ENCODE measurements around the gene CSNK2A3.
"Not testable (repeated sequence)": the region's sequence is repeated elsewhere in the genome, so short reads cannot be mapped to it uniquely, and the experiment has no call there.

CSNK2A3 gene

DNA sequence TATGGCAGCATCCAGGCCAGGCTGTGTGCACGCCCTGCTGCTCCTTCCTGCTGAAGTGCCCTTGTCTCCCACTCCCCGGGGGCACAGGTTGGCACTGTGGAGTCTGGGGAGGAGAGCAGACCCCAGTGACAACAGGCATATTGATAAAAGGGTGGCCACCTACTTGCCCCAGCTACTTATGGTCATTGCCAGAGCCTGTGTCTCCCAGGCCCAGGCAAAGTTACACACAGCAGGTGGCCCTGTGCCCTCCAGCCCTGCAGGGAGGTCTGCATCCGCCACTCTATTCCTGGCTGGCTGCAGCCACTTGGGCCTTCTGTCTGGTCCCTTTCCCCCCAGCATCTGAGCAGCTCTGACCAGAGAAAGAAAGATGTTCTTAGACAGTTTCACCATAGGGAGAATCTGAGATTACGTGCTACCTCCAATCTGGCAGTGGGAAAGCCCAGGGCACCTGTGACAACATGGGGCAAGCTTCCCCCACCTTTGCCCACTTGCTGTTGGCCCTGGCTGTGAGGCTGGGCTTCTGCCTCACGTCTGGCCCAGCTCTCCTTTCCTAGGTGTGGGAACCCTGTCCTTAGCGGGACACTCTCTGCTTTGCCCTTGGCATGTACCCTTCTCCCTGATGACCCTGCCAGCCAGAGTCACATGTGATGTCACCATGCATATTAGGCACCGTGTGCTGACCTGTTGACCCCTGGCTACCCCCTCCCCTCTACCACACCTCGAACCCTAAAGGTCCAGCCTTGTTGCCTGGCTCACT is 25.3 kb upstream of the CSNK2A3 start:
- DNase-seq = no peak

DNA sequence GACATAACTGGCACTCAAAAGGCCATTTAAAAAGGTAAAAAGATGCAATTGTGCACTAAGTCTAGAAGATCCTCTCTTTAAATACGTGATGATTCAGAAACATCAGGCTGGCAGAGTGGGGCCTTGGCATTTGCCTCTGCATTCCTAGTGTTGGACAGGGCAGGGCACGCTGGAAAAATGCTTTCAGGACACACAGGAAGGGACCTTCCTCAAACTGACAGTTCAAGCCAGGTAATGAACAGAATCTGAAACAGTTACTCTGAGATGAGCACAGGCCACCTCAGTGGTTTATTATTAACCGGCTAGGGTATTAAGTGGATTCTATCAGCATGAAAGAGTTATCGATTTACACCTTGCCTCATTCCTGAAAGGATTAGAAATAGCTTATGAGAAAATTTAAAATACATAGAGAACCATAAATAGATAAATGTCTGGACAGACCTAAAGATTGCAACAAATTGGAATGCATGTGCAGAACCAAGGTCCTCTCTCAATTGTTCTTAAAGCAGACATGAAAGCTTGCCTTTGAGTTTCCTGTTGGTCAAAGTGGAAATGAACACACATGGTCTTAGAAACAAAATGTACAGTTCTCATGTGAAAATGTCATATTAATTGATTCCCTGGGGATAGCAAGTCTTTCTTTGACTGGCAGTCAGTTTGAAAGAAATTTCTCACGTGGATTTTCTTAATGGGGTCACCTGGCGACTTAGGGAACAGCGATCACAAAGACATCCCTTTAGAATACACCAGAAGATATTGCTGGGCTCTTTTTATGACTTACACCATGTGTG is 21.5 kb upstream of the CSNK2A3 start:
- DNase-seq = no peak

DNA sequence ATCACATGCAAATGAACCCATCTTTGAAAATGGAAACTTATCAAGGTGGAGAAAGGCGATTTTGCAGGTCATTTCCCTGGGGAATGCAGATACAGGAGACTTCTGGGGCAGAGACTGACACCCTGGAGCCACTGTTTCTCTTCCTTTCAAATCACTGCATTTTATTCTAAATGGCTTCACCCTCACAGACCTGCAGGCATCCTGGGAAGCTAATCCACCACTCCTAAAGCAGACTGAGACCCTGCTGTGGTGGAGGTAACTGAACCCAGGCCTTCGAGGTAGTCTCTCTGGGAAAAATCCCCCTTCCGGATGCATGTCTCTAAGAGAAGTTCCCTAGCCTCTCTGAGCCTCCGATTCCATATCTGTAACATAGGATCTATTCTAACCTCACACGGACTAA is 20.9 kb upstream of the CSNK2A3 start:
- no peak for DNase-seq

DNA sequence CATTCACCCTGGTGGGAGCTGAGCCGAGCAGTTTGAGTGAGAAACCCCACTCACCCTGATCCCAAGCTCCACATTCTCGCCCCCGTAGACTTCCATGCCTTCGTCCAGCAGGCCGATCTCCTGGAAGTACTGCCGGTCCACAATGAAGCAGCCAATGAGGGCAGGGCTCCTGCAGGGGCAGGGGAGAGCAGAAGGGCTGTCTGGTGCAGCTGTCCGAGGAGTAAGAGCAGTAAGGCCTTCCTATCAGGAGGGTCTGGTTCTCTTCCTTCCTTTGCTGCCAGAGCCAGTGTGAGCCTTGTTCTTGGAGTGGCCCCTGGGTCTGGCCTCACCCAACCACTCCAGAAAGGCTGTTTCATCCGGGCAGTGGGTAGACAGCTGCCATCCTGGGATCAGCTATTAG is 19.4 kb upstream of the CSNK2A3 start:
- no peak for DNase-seq

DNA sequence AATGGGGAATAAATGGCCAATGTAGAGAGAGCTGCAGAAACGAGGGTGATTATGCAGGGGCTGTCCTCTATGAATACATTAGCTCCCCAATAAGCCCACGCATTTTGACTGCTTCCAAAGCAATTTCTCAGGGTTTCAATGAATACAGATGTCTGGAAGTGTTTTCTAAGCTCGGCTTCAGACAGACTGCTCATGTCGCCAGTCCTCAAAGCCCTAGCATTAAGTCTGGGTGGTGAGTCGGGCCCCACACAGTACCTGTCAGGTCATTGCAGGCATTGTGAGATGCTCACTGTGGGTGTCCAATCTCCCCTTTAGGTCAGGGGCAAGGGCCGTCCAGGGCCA is 17.9 kb upstream of the CSNK2A3 start:
- no peak for DNase-seq

DNA sequence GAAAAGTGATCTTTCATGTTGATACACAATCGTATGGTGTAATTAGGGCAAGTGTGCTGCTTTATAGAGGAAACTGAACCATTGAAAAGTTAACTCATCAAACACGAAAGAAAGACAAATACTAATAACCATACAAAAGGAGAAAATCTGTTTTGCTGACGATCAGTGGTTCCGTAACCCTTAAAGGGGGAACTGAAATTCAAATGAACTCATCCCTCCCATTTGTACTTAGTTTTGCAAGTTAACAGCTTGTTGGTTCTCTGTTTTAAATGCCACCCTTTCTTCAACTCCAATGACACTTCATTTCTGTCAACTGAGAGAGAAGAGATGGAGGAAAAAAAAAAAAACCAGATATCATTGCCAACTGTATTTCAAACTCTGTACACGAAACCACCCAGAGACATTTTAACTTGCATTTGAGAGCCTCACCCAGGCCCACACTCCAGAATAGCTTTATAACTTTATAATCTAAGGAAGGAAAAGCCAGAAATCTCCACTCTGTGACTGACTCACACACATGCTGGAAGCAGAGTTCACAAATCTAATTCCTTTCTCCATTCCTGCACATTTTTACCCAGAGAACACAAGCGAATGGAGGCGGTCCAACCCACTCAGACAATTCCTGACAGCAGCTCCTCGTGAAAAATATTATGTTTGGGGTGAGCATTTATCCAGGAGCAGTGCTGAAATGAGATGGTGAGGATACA is 17.4 kb upstream of the CSNK2A3 start:
- DNase-seq = no peak

DNA sequence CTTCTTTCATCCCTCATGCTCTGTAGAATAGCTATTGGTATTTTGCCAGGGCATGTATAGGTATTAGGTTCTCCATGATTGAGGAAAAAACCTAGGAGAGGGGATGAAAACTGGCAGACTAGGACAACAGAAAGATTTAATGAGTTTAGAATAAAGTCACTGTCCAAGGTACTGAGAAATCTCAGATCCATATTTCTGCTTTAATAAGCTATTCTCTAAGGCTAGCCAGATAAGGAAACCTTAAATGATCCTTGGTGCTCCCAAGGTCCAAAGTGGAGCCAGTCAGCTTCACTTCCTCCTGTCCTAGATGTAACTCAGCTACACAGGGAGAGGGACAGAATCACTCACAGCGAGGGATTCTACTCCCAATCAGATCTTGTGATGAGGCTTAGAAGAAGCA is 13.7 kb upstream of the CSNK2A3 start:
- DNase-seq = no peak

DNA sequence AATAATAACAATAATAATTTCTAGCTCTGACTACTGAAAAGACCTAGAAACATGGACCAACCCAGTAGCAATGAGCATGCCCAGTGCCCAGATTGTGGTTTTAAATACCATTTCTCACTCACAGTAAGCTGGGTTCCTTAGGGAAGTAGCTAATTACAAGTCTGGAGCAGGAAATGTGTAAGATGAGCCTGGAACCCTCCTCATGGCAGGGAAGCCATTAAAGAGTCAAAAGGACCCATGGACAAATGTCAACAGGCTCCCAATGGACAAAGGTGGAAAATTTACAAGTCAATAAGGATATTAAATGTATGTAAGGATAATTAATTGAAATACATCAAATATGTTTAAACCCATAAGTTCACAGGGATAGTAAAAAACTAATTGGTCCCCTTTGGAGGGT is 10.6 kb upstream of the CSNK2A3 start:
- no peak for DNase-seq

DNA sequence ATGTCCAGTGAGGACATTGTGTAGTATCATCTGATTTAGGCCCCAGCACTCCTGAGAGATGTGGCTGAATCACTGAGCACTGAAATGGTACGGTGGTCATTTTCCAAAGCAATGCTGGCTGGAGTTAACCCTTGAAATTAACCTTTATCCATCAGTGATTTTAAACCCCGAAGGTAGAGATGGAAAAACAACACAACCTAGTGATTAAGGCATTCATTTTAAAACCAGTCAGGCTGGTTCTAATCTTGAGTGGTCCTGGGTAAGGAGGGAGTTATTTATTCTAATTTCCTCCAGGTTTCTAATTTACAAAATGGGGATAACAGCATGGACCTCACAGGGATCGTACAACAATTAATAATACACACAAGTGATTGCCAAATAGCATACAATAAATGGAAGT is 6.6 kb upstream of the CSNK2A3 start:
- no peak for DNase-seq

DNA sequence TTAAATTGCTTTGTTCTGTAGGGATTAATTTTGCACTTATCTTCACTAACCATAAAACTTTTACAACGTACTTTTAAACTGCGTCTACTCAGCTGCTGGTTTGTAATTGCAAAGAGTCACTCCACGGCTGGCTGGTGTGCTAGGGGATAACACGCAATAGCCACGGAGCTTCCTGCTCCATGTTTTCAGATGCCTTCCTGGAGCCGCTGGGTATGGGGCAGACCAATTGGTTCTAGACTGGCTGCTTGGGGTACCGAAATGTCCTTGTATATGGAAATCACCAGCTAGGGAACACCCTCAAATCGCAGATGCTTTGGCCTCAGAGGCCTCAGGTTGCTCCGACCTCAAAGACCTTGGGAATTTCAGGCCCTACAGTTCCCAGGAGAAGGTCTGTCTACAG is 3.8 kb upstream of the CSNK2A3 start:
- DNase-seq = no peak

DNA sequence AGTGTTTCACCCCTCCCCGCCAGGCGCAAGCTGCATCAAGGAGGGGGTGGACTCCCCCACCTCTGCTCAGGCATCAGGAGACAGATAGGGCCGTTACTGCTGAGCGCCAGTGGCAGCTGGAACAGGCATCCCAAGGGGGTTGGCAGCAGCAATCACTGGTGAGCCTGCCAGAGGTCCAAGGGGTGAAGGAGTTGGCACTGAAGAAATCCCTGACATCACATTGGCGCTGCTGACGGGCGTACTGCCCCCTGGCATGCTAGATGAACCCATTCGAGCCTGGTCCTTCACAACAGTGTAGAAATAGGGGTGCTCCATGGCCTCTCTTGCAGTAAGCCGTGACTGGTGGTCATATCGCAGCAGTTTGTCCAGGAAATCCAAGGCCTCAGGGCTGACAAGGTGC is 1.2 kb downstream of the CSNK2A3 start:
- DNase-seq = not testable (repeated sequence)

DNA sequence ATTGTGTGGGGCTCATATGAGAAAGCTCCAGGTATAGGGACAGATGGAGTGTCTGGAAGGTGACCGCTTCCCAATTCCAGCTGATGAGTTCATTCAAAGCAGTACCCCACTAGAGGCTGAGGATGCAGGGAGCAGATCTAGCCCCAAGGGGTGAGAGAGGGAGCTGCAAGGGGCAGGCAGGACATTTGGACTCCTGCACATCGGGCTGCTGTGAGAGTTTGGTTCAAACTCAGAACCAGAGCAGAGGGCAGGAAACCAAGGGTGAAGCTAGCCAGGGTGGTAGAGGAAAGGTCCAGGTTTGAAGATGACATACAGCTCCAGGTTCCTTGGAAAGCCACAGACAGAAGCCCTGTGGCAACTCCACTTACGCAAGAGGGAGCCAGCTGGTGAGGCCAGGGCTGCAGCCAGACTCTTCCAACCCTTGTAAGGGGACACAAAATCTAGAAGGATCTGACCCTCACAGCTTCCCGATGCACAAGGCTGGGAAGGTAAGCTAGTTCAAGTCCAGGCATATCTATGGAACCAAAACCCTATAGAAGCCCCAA is 1.9 kb downstream of the CSNK2A3 start:
- DNase-seq = no peak

DNA sequence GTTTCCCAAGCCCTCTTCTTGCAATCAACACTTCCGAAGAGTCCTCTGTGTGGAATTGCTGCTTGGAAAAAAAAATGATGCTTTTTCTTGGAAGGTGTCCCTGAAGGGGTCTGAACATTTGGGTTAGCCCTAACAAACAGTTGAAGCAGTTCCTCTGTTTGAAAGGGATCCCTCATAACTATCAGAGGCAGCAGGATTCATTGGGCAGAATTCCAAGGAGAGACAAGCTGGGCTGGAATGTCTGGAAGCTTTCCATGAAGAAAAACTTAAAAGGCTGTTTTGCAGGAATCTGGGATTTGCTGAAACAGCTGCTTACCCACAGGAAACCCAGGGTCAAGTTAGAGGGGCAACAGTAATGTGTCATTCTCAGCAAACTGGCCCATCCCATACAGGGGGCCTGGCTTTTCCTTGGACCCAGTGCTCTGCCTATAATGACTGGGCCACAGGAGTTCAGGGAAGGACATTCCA is 3.1 kb downstream of the CSNK2A3 start:
- DNase-seq = no peak

DNA sequence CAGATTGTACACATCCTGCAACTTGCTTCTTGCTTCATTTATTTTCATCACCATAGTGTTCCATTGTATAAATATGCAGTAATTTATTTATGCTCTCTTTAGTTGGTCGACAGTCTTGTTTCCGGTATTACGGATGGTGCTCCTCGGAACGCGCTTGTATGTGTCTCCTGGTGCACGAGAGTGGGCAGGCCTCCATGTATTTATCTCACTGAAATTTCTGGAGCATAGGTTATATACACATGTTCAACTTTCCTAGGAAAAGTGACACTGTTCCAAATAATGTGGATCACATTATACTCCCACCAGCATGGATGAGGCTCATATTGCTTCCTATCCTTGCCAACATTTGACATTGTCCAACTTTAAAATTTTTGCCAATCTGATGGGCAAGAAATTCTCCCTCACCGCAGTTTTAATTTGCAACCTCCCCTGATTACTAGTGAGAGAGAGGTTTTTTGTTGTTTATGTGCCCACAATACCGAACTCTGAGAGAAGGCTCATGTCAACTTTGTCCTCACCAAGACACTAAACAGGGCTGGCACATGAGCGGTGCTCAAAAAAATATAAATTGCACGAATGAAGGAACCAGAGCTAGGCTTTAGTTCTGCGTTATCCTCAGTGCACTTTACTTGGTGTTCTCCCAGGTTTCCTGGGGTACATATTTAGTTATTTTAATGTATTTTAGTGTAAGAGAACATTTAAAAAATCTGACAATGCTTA is 3.8 kb downstream of the CSNK2A3 start:
- DNase-seq = no peak

DNA sequence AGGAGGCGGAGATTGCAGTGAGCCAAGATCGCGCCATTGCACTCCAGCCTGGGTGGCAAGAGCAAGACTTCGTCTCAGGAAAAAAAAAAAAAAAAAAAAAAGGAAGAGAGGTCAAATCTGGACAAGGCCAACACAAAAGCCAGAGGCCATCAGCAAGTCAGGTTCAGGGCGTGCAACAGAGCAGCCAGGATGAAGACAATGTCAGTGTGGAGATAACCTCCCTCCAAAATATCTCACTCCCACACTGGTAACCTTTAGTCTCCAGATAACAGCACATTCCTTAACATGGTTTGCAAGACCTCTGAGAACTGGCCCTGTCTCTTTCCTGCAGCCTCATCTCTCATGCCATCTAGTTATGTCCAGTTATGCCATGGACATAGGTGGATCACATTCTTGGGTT is 4.7 kb downstream of the CSNK2A3 start:
- no peak for DNase-seq

DNA sequence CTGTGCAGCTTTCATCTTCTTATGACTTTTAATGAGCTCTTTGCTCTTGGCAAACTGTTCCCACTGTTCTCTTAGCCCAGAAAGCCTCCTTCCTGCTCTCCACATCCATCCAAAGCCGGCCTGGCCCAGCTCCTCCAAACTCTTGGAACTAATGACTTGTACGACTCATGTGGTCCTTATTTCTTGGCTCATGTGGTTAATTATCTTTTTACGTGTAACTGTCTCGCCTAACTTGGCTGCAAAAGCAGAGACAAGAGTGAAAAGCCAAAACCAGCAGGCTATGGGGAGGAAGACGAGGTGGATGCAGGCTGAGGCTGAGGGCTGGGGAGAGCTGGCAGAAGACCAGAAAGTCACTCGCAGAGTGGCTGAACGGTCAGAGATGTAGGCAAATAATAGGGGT is 5.5 kb downstream of the CSNK2A3 start:
- DNase-seq = no peak

DNA sequence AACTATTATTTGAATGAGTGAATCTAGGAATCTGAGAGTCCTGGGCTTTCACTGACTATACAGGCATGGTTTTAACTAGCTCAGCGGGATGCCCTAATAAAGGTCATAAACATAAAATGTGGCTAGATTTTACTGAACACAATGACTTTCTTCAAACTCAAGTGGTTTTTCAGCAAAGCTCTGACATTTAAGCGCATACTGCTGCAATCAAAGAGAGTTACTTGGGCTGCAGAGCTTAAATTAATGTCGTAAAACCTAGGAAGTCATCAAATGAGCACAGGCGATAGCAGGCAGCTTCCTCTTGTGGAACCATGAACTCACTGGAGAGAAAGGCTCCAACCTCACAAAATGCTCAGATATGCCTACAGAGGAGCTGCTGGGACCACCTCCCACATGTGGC is 6.7 kb downstream of the CSNK2A3 start:
- DNase-seq = no peak

DNA sequence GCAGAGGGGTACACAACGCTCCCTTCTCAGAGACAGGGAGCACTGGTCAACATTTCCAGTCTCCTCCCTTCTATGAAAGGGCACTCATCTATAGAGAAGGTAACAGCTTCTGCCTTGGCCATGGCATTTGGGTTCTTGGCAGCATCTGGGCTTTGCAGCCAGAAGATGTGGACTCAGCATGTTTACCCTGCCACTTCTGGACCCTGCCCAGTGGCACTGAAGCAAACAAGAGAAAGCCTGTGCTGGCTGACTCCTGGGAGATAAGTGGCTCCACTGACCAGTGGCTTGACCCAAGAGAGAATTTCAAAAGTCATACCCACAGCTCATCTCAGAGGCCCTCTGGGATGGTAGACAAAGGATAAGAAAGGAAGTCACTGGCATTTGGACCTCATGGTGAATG is 8.0 kb downstream of the CSNK2A3 start:
- no peak for DNase-seq

DNA sequence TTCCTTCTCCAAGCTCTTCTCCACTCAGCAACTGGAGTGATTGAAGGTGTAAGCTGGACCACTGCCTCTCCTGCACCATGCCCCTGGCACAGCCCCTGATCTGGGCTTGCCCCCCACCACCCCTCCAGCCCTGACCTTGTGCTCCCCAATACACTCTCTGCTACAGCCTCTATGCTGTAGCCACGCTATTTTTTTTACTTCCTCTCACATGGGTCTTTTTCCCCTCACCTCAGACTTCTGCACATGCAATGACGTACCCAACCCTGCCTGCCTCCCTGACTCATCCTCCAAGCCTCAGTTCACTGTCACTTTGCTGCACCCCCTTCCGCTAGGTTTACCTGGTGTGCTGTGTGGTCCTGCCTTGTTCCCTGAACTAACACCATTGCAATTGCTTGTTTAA is 9.0 kb downstream of the CSNK2A3 start:
- DNase-seq = no peak

DNA sequence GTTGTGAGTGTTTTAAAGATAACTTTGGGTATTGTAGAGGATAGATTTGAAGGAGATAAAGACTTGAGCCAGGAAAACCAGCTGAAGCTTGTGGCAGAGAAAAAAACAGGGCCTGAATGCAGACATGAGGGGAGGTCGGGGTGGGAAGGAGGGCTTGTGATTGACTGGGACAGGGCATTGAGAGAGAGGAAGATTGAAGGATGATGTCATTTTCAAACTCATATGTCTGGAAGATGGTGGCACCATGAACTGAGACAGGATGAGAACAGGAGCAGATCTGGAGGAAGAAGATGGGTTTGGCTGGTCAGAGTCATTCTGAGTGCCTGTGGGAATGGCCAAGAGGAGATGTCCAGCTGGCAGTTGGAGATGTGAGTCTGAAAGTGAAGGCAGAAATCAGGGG is 14.7 kb downstream of the CSNK2A3 start:
- no peak for DNase-seq

DNA sequence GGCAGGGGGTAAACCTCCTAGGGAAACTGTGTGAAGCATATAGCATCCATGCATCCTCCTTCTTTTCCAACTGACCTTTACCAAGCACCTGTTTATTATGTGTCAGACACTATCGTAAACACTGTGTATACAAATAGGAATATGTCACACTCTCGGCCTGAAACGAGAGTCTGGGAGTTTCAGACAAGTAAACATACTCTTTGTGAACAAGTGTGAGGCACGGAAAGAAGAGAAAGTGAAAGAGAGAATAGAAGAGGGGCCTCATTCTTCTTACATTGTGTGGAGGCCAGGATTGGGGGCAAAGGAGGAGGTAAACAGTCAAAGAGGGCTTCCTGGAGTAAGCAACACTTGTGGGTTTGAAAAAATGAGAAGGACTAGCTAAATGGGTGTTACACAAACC is 16.4 kb downstream of the CSNK2A3 start:
- DNase-seq = no peak

DNA sequence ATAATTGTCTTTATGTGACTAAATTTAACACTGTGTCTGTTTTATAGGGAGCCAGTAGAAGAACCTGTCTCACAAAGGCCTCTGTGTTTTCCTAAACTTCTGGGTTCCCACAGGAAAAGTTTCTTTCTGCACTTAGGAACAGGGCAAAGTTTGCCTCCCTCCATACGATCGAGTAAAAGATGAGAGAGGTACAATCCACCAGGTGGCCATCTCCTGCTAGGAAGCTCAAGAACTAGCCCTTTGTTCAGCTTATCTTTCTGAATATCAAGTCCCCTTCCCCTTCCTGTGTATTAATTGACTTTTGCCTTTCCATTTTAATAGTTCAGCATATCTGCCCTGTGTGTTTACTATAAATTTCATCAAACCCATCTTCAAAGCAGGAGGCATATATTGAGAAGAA is 18.0 kb downstream of the CSNK2A3 start:
- no peak for DNase-seq

DNA sequence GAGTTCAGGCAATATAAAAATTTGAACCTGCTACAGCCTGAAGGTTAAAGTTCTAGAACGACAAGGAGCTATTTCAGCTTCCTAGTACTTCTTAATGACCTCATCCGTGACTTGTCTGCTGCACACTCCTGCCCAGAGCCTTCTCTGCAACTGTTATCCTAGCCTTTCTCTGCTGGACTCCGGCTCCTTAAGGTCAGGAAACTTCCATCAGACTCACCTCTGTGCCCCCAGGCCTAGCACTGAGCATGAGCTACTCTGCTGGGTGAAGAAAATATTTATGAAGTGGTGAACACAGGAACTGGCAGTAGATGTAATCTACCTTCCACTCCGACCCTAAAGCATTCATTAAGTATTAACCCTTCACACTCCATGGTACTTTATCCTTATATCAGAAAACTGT is 18.4 kb downstream of the CSNK2A3 start:
- DNase-seq = no peak
